Measurements from ENCODE around the gene TNFAIP8L1.

TNFAIP8L1 gene

DNA sequence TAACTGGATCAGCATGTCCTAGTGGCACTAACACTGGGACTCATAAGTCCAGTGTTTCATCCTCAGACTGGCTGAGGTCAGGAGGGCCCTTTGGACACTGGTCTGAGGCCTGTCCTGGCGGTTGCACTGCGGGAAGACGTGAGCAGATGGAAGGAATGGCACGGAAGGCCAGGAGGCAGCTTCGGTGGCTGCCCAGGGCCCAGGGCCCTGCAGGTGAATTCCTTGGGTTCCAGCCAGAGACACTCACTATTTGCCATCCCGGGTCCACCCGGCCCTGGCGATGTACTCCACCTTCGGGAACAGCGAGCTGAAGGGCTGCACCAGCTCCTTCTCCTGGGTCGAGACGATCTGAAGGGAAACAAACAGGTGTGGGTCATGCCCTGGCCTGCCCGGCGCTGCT lies 58.0 kb downstream of the TNFAIP8L1 start:
- DNase-seq (ENCODE audit: low spot score), result no peak
- in situ Hi-C loops (cut with MboI; ENCODE audit: low sequenced_read_pairs, unreplicated experiment), result no loop called here

DNA sequence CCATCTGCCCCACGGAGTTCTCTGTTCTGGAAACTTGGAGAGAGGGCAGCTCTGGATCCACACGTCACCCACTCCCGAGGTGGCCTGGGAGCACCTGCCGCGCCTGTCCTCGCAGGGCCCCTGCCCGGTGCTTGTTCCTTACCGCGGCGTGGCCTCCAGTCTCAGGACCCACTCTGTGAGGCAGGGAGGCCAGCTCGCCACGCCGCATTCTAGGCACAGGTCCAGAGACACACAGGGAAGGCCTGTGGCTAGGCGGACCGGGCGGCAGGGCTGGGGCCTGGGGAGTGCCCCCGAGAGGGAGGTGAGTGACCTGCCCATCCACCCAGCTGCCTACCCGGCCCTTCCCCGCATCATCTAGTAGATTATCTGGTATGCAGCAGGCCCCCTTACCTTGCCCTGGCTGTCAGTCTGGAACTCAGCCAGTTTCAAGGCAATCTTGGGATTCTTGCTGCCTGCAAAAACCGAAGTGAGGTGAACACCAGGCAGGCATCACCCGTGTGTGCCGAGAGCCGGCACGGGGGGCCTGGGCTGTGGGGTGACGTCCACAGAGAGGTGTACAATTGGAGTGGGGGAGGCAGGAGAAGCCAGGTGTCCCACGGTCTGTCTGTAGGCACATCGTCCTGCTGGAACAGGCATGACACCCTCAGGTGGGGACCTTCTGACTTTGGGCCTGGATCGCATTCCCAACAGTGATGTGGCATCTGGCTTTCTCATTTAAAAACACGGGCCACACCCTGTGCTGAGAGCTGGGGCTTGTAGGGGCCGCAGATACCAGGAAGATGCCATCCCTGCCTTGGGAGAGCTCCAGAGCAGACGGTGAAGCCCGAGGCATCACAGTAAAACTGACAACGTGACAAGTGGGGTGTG lies 60.7 kb downstream of the TNFAIP8L1 start:
- in situ Hi-C loops (cut with MboI; ENCODE audit: low sequenced_read_pairs, unreplicated experiment), result no loop called here
- TF ChIP-seq, protein P1, sequence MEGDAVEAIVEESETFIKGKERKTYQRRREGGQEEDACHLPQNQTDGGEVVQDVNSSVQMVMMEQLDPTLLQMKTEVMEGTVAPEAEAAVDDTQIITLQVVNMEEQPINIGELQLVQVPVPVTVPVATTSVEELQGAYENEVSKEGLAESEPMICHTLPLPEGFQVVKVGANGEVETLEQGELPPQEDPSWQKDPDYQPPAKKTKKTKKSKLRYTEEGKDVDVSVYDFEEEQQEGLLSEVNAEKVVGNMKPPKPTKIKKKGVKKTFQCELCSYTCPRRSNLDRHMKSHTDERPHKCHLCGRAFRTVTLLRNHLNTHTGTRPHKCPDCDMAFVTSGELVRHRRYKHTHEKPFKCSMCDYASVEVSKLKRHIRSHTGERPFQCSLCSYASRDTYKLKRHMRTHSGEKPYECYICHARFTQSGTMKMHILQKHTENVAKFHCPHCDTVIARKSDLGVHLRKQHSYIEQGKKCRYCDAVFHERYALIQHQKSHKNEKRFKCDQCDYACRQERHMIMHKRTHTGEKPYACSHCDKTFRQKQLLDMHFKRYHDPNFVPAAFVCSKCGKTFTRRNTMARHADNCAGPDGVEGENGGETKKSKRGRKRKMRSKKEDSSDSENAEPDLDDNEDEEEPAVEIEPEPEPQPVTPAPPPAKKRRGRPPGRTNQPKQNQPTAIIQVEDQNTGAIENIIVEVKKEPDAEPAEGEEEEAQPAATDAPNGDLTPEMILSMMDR (IDR thresholded peaks at IDR 0.05; ENCODE audit: borderline replicate concordance, control extremely low read depth, extremely low read depth, insufficient read depth, missing control alignments), result no peak
- no peak for DNase-seq (ENCODE audit: low spot score)

More for the DNA sequence above, 58.0 kb downstream of the TNFAIP8L1 start:
- TF ChIP-seq, protein P1 (IDR thresholded peaks at IDR 0.05; ENCODE audit: borderline replicate concordance, control extremely low read depth, extremely low read depth, insufficient read depth, missing control alignments), result no peak

DNA sequence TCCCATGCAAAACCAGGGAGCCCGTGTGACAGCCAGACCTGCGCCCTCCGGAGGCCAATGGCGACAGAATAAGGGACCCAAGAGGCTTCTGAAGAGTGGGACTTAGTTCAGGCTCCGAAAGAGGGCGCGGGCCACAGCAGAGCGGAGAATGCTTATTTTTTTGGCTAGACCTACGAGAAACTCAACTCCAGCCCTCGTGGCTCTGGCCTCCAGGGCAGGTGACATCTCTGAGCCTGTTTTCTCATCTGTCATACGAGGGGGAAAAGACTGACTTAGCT lies 61.3 kb downstream of the TNFAIP8L1 start:
- TF ChIP-seq, protein P1 (IDR thresholded peaks at IDR 0.05; ENCODE audit: borderline replicate concordance, control extremely low read depth, extremely low read depth, insufficient read depth, missing control alignments), result no peak
- no peak for DNase-seq (ENCODE audit: low spot score)
- in situ Hi-C loops (cut with MboI; ENCODE audit: low sequenced_read_pairs, unreplicated experiment), result no loop called here

DNA sequence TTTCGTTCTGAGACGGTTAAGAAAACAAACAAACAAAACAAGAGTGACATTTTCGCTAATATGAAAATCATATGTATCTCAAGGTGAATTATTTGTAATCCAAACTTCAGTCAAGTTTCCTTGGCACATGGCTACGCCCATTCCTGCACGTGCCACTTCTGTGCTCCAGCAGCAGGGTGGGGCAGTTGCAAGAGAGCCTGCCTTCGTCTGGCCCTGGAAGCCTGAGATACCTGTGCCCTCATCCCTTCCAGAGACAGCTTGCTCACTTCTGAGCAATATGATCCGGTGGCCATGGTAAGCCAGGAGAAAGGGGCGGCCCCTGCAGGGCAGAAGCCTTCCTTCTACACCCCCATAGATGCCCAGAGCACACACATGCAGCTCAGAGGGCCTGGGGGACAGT lies 62.2 kb downstream of the TNFAIP8L1 start:
- TF ChIP-seq, protein P1 (IDR thresholded peaks at IDR 0.05; ENCODE audit: borderline replicate concordance, control extremely low read depth, extremely low read depth, insufficient read depth, missing control alignments), result no peak
- in situ Hi-C loops (cut with MboI; ENCODE audit: low sequenced_read_pairs, unreplicated experiment), result no loop called here
- no peak for DNase-seq (ENCODE audit: low spot score)

DNA sequence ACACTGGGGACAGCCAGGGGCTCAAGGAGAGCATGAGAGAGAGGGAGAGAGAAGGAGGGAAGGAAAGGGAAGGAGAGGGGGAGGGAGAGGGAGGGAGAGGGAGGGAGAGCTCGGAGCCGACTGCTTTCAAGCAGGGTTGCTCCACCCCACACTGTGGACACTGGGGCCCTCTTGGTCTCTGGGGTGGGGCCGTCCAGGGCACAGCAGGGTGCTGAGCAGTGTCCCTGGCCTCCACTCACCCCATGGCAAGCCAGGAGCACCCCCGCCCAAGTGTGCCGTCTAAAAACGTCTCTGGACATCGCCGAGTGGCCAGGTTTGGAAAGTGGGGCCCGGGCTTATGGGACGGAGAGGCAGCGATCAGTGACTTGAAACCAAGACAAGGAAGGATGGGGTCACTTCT lies 63.4 kb downstream of the TNFAIP8L1 start:
- TF ChIP-seq, protein P1 (IDR thresholded peaks at IDR 0.05; ENCODE audit: borderline replicate concordance, control extremely low read depth, extremely low read depth, insufficient read depth, missing control alignments), result no peak
- in situ Hi-C loops (cut with MboI; ENCODE audit: low sequenced_read_pairs, unreplicated experiment), result no loop called here
- DNase-seq (ENCODE audit: low spot score), result no peak

DNA sequence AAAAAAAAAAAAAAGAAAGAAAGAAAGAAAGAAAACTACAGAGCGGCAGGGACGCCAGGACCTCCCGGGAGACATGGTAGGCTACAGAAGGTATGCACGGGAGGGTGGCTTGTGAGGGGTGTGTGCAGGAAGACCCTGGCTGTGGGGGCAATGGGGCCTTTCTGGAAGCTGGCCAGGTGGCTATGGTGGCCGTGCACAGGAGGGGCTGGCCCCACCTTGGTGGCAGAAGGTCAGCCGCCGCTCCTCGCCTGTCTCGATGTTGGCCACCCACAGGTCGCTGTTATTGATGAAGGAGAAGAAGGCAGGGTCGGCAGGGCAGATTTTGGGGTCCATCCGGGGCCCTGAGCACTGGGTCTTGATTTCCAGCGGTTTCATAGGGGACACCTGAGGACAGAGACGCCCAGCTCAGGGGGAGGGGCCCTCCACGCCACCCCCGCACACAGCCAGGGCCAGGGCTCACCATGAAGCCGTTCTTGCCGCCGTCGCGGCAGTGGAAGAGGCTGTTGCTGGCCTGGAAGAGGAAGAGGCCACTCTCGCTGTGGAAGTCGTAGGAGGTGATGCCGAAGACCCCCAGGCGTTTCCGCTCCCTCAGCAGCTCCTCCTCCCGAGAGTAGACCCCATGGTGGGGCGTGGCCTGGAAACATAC lies 64.5 kb downstream of the TNFAIP8L1 start:
- in situ Hi-C loops (cut with MboI; ENCODE audit: low sequenced_read_pairs, unreplicated experiment), result no loop called here
- no peak for DNase-seq (ENCODE audit: low spot score)
- TF ChIP-seq, protein P1 (IDR thresholded peaks at IDR 0.05; ENCODE audit: borderline replicate concordance, control extremely low read depth, extremely low read depth, insufficient read depth, missing control alignments), result no peak

Data from GM13976 (cell line).